Adrenal gland (tissue), 5 donors: ENCODE measurements around the gene ATP6AP1.

Experiments used
- CTCF ChIP-seq, 6 experiments: fragments of 450-650 bp in 4 of 6; fragments of 200-600 bp in 2 of 6; sonication (generic) in 1 of 6; IDR thresholded peaks; 1 replicate in 5 of 6; 2 replicates in 1 of 6; pipeline versions ENCODE4 v1.5.1 to v1.8.0; 2016 to 2021; ENCODE audit warnings: antibody characterized with exemption in 6 of 6, mild to moderate bottlenecking in 2 of 6, moderate library complexity in 1 of 6
- POLR2A ChIP-seq, 2 donors: fragments of 450-650 bp; IDR thresholded peaks; one replicate each; pipeline ENCODE4 v1.6.1; 2017; ENCODE audit warnings: antibody characterized with exemption in 2 of 2, mild to moderate bottlenecking in 2 of 2, moderate library complexity in 1 of 2
- donor health status: DM: no; HTN: no; CAD: no.

- no peak for TF ChIP-seq CTCF (IDR thresholded peaks at IDR 0.05)
- no peak for TF ChIP-seq POLR2A (IDR thresholded peaks at IDR 0.05)
These were observed 2.0 kb downstream of the ATP6AP1 start for GRCh38 chrX:154430479-154430878.
